ENCODE measurements around the gene SLC17A8.

The SLC17A8 gene

GRCh38 chr12:100360450-100360849 lies 3.6 kb downstream of the SLC17A8 start:
- H3K4me3 ChIP-seq (ENCODE audit: low read depth, low read length) = no peak overlapping the region
- TF ChIP-seq CTCF (IDR thresholded peaks at IDR 0.05; ENCODE audit: low read depth, low read length) = no peak
- no peak for TF ChIP-seq MAX (IDR thresholded peaks at IDR 0.05; ENCODE audit: low read depth, low read length)
- no peak for TF ChIP-seq MYC (IDR thresholded peaks at IDR 0.05; ENCODE audit: low read depth, low read length)
- TF ChIP-seq POLR2A (IDR thresholded peaks at IDR 0.05; ENCODE audit: extremely low read depth, insufficient read length) = no peak
- no peak for DNase-seq (ENCODE audit: low read depth)

- no peak overlapping the region for H3K4me3 ChIP-seq (ENCODE audit: low read depth, low read length)
- TF ChIP-seq MAX (IDR thresholded peaks at IDR 0.05; ENCODE audit: low read depth, low read length) = no peak
- TF ChIP-seq CTCF (IDR thresholded peaks at IDR 0.05; ENCODE audit: low read depth, low read length) = no peak
- no peak for TF ChIP-seq MYC (IDR thresholded peaks at IDR 0.05; ENCODE audit: low read depth, low read length)
- no peak for TF ChIP-seq POLR2A (IDR thresholded peaks at IDR 0.05; ENCODE audit: extremely low read depth, insufficient read length)
- no peak for DNase-seq (ENCODE audit: low read depth)
Observed at GRCh38 chr12:100364324-100364723, 7.5 kb downstream of the SLC17A8 start.

- no peak for DNase-seq (ENCODE audit: low read depth)
- TF ChIP-seq POLR2A (IDR thresholded peaks at IDR 0.05; ENCODE audit: extremely low read depth, insufficient read length) = no peak
- TF ChIP-seq CTCF (IDR thresholded peaks at IDR 0.05; ENCODE audit: low read depth, low read length) = no peak
- TF ChIP-seq MYC (IDR thresholded peaks at IDR 0.05; ENCODE audit: low read depth, low read length) = no peak
- no peak for TF ChIP-seq MAX (IDR thresholded peaks at IDR 0.05; ENCODE audit: low read depth, low read length)
- no peak overlapping the region for H3K4me3 ChIP-seq (ENCODE audit: low read depth, low read length)
Observed at GRCh38 chr12:100365411-100365810, 8.5 kb downstream of the SLC17A8 start.

- no peak for DNase-seq (ENCODE audit: low read depth)
- TF ChIP-seq CTCF (IDR thresholded peaks at IDR 0.05; ENCODE audit: low read depth, low read length) (no peak), POLR2A (IDR thresholded peaks at IDR 0.05; ENCODE audit: extremely low read depth, insufficient read length) (no peak), MYC (IDR thresholded peaks at IDR 0.05; ENCODE audit: low read depth, low read length) (no peak)
- no peak overlapping the region for H3K4me3 ChIP-seq (ENCODE audit: low read depth, low read length)
Observed at GRCh38 chr12:100368066-100368465, 11.2 kb downstream of the SLC17A8 start.

- no peak for DNase-seq (ENCODE audit: low read depth)
Observed at GRCh38 chr12:100371146-100371545, 14.3 kb downstream of the SLC17A8 start.

More at GRCh38 chr12:100371146-100371545, 14.3 kb downstream of the SLC17A8 start:
- TF ChIP-seq MYC (IDR thresholded peaks at IDR 0.05; ENCODE audit: low read depth, low read length) (no peak), CTCF (IDR thresholded peaks at IDR 0.05; ENCODE audit: low read depth, low read length) (no peak), POLR2A (IDR thresholded peaks at IDR 0.05; ENCODE audit: extremely low read depth, insufficient read length) (no peak), MAX (IDR thresholded peaks at IDR 0.05; ENCODE audit: low read depth, low read length) (no peak)
- no peak overlapping the region for H3K4me3 ChIP-seq (ENCODE audit: low read depth, low read length)

Data from NB4 (cell line).